HepG2 (cell line): ENCODE data around the gene CLPTM1. TPM values are rescaled to one million over a fixed set of nuclear protein-coding genes. Genes with fewer than 3 reads are reported as not detected.

Experiments
- BRCA1 ChIP-seq: sonication (generic); formaldehyde crosslinking; IDR thresholded peaks from 2 replicates; pipeline ENCODE4 v1.4.0; 2020; ENCODE audit warnings: missing genetic modification reagents
- CERS6 ChIP-seq: sonication (generic); formaldehyde crosslinking; IDR thresholded peaks from 2 replicates; pipeline ENCODE4 v1.5.0; 2020; ENCODE audit warnings: missing genetic modification reagents
- ERF ChIP-seq: IDR thresholded peaks from 2 replicates; pipeline ENCODE4 v1.6.1; 2018; ENCODE audit warnings: missing biosample characterization, missing genetic modification reagents
- HCFC1 ChIP-seq: fragments of 150-350 bp; IDR thresholded peaks from 2 replicates; pipeline ENCODE4 v1.6.1; 2014; ENCODE audit warnings: low read depth, low read length
- HIC2 ChIP-seq: sonication (generic); formaldehyde crosslinking; IDR thresholded peaks from 2 replicates; pipeline ENCODE4 v1.9.0; 2022; ENCODE audit warnings: low read depth, missing genetic modification reagents
- JDP2 ChIP-seq: sonication (generic); formaldehyde crosslinking; IDR thresholded peaks from 2 replicates; pipeline ENCODE4 v1.8.1; 2022; ENCODE audit warnings: missing genetic modification reagents, borderline replicate concordance
- MXD1 ChIP-seq: sonication (generic); formaldehyde crosslinking; IDR thresholded peaks from 2 replicates; pipeline ENCODE4 v1.4.0; 2020; ENCODE audit warnings: mild to moderate bottlenecking, missing genetic modification reagents
- PAXIP1 ChIP-seq: sonication (generic); formaldehyde crosslinking; conservative IDR thresholded peaks from 2 replicates; pipeline ENCODE4 v1.4.0; 2020; ENCODE audit warnings: mild to moderate bottlenecking, missing genetic modification reagents, moderate library complexity
- ZNF18 ChIP-seq: sonication (generic); formaldehyde crosslinking; IDR thresholded peaks from 2 replicates; pipeline ENCODE4 v1.8.0; 2022; ENCODE audit warnings: mild to moderate bottlenecking, missing genetic modification reagents; ENCODE audit not compliant: insufficient replicate concordance
- ZNF205 ChIP-seq: IDR thresholded peaks from 2 replicates; pipeline ENCODE4 v1.6.1; 2018; ENCODE audit warnings: missing biosample characterization, missing genetic modification reagents
- ZNF652 ChIP-seq: IDR thresholded peaks from 2 replicates; pipeline ENCODE4 v1.6.1; 2016; ENCODE audit warnings: low read depth, borderline replicate concordance
- ZNF691 ChIP-seq: sonication (generic); formaldehyde crosslinking; IDR thresholded peaks from 2 replicates; pipeline ENCODE4 v1.4.0; 2020; ENCODE audit warnings: missing genetic modification reagents, low read depth, mild to moderate bottlenecking, borderline replicate concordance
- polyA plus RNA-seq, 8 experiments: library from polyadenylated mRNA; depleted of rRNA in 3 of 8; stranded (reverse) in 7 of 8; unstranded in 1 of 8; fragments of >200 nt; fragmentation: Illumina TruSeq in 4 of 8; extraction: Trizol in 4 of 8; gene quantifications; 2 replicates each; pipeline versions ENCODE4 v1.2.1 to v1.2.3, GENCODE V29; 2011 to 2016; ENCODE audit warnings: low read depth in 4 of 8, missing spikeins in 1 of 8, mixed read lengths in 1 of 8; ENCODE audit not compliant: insufficient read depth in 1 of 8
- total RNA-seq, 5 experiments: library from RNA; depleted of rRNA; stranded (reverse); fragments of >200 nt; fragmentation: Illumina TruSeq; extraction: Trizol; gene quantifications; 2 replicates each; pipeline ENCODE4 v1.2.3, GENCODE V29; 2016; ENCODE audit warnings: low read depth in 1 of 5

The CLPTM1 gene
- total and polyA plus RNA-seq, 2 of the 13 experiments (the other 11 are each of a cell fraction or from before 2014, with no cell fraction given), result 34.9 to 42.8 TPM

- peak; percentile 74 for TF ChIP-seq MXD1 (CRISPR knock-in tag)
- TF ChIP-seq ZNF691 (CRISPR knock-in tag), result no peak
- no peak for TF ChIP-seq ZNF652 (CRISPR knock-in tag)
- peak; percentile 77; the same call in 1 of the 2 replicates for TF ChIP-seq BRCA1 (CRISPR knock-in tag)
- TF ChIP-seq ERF, result peak; percentile 52; the same call in 1 of the 2 replicates
- TF ChIP-seq HIC2 (CRISPR knock-in tag), result 0 out of 2 replicates have a peak, but pooled peaks have one; percentile 21
- TF ChIP-seq PAXIP1, result no peak
- TF ChIP-seq ZNF205 (CRISPR knock-in tag), result no peak
- TF ChIP-seq JDP2, result no peak
- no peak for TF ChIP-seq ZNF18 (CRISPR knock-in tag)
- peak; percentile 39; the same call in 1 of the 2 replicates for TF ChIP-seq HCFC1
- no peak for TF ChIP-seq CERS6
Observed at GRCh38 chr19:45038931-45039893, 84.0 kb downstream of the CLPTM1 start, which contains the start of gene CLASRP (continued).
